ENCODE measurements around the gene MRGPRG.

The MRGPRG gene

DNA sequence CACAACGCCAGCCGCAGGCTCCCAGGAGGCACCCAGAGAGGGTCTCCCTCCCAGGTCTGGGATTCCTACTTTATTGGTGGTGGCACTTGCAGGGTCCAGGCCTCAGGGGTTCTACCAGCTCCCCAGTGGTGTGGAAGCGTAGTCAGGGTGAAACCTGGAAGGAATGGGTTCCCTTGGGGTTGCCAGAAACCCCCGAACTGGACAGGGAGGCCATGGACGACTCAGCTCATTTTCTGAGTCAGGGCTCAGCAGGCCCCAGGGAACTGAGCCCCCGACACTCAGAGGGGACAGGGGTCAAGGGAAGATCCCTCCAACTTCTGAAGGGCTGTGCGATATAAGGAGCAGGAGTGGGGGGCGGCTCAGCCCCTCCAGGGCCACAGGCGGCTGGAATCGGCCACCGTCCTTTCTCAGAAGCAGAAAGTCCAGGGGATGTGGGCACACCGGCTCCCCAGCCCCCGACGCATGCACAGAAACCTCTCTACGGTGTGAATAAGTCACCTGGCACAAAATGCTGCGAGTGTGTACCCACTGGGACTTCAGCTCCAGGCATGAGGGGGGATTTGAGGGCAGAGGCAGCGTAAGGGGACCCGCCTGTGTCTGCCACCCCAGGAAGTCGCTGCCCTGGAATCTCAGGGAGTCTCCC is 25.1 kb downstream of the MRGPRG start:
- no peak for DNase-seq

DNA sequence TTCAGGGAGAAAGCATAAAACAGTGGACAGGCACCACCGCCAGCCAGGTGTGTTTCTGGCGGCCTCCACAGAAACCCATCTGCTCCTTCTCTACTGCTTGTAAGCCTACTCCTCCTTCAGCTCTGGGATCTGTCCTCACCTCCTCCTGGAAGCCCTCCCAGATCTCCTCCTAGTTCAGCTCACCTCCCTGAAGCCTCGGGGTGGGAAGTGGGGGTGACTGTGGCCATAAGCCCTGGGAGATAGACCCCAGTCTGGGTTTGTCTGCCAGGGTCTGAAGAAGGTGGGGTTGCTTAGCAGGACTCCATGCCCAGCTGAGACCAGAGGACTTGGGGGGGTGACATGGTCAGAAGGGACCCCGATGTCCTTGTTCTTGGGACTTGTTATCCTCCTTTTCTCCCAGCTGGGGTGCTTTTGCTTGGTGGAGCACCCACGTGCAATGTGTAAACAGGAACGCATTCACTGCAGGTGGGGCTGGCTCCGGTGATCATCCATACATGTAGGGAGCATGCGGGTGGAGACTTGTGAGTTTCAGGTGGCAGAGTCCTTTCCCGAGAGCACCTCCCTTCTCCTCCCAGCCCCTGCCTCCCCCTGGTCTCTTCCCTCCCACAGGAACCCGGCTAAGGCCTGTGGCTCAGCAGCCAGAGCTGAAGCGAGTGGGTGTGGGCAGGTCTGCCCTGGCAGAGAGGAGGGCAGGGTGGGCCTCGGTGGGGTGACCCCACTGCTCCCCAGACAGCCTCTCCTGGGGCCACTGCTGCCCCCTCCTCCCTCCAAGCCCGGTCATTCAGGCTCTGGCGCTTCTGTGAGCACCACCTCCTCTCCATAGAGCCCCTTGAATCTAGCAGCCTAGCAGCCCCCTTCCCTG is 25.9 kb downstream of the MRGPRG start:
- DNase-seq = no peak

DNA sequence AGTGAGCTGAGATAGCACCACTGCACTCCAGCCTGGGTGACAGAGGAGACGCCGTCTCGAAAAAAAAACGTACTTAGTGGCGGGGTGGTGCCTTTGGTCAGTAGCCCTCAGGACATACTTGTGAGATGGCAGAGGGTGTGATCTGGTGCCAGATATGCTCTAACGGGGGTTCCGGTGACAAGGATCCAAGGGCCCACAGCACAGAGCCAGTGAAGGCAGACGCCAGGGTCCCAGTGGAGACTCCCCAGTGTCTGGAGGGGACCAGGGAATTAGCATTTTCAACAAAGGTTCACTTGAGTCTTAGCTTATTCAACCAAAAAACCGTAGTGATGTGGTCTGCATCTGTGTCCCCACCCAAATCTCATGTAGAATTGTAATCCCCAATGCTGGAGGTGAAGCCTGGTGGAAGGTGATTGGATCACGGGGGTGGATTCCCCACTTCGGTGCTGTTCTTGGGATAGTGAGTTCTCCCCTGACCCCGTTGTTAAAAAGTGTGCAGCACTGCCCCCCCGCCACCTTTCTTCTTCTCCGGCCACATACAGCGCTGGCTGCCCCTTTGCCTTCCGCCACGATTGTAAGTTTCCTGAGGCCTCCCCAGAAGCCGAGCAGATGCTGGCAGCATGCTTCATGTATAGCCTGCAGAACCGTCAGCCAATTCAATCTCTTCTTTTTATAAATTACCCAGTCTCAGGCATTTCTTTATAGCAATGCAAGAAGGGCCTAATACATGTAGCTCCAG is 26.9 kb downstream of the MRGPRG start:
- DNase-seq = no peak

DNA sequence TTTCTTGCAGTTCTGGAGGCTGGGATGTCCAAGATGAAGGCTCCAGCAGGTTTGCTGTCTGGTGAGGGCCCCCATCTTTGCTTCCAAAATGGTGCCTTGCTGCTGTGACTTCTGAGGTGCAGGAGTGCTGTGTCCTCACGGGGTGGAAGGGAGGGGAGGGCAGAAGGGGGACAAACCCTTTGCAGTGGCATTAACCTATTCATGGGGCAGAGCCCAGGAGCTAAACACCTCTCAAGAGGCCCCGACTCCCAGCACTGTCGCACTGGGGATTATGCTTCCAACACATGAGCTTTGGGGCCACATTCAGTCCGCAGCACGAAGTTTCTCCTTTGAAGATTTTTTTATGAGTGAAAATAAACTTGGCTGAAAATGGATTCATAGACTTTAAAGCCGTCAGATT is 28.0 kb downstream of the MRGPRG start:
- no peak for DNase-seq

DNA sequence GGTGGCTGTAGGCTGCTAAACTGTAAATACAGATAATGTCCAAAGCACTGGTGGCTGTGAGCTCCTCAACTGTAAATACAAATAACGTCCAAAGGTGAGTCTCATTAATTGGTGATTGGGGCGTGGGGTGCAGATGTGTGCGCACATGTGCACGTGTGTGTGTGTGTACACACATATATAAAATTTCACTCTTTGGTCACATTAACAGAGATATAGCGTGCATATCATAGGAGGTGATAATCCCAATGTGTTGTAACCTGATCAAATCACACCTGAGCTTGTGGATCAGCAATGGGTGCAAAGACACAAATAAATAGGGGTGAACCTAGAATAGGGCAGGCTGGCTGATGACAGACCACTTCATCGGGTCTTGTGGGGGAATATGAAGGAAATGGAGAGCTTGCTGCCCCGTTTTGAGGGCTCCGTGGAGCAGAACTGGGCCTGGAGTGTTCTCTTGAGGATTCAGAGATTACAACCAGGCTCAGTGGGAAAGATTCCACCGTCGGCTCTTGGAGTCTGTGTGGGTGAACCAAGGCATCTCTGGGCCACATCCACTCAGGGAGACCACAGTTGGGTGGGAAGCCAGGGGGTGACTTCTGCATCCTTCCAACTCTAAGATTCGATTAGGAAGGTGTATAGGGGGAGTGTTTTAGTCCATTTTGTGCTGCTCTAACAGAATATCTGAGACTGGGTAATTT is 28.6 kb downstream of the MRGPRG start:
- no peak for DNase-seq

DNA sequence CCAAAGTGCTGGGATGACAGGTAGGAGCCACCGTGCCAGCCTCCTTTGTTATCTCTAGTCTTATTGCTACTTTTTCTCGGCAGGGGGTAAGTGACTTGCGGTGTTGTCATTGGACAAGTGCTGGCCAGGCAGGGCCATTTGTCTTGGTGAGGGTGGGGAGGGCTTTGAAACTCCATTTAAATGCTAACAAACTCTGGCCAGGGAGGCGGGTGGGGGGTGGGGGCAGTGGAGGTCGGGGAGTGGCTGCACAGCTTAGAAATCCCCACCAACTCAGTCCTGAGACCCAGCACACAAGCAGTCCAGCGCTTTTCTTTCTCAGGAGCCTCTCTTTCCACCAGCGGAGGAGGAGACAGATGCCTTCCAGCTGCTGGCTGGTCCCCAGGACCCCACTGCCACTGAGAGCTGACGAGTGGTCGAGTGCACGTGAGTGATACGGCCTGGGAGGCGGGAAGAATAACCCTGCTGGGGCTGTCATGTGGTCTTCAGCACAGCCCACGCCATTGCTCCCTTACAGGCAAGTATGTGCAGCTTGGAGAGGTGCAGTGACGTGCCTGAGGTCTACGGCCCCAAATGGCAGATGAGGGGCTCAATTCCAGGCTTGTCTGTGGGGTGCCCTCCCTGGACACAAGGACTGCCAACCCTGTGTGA is 29.3 kb downstream of the MRGPRG start:
- no peak for DNase-seq

DNA sequence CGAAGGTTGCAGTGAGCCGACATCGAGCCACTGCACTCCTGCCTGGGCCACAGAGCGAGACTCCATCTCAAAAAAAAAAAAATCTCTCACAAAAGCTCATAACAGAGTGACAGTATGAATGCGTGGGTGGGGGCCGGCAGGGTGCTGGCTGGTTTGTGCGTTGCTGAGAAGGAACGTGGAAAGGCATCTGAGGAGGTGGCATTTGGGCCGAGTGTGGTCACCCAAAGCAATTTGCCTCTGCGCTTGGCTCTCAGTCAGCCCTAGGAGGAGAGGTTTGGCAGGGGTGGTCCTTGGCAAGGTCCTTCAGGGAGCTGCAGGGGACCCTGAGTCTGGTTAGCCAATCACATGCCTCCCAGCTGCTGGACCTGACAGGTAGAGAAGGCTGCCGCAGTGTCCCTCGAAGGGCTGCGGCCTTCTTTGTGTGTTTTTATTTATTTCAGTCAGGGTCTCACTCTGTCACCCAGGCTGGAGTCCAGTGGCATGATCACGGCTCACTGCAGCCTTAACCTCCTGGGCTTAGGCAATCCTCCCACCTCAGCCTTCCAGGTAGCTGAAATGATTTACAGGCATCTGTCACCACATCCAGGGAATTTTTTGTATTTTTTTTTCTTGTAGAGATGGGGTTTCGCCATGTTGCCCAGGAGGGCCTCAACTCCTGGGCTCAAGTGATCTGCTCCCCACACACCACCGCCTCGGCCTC is 30.0 kb downstream of the MRGPRG start:
- no peak for DNase-seq

DNA sequence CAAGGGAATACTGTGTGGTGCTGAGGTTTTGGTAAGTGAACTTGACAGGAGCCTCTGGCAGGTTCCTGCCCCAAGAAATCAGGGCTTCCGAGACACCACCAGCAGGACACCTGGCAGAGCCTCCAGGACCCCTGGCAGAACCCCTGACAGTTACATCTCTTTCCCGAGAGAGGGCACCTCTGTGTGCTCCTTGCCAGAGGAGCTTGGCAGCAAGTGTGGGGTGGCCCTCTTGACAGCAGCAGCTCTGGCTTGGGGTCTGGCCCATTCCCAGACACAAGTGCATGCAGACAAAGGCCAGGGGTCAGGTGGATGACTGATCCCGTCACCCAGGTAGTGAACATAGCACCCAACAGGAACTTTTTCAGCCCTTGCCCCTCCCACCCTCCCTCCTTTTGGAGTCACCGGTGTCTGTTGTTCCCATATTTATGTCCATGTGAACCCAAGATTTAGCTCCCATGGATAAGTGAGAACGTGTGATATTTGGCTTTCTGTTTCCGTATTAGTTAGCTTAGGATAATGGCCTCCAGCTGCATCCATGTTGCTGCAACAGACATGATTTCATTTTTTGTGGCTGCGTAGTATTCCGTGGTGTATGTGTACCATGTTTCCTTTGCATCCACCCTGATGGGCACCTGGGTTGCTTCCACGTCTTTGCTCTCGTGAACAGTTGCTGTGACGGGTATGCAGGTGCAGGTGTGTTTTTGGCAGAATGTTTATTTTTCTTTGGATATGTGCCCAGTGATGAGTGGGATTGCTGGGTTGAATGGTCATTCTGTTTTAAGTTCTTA is 32.3 kb downstream of the MRGPRG start:
- DNase-seq = no peak

DNA sequence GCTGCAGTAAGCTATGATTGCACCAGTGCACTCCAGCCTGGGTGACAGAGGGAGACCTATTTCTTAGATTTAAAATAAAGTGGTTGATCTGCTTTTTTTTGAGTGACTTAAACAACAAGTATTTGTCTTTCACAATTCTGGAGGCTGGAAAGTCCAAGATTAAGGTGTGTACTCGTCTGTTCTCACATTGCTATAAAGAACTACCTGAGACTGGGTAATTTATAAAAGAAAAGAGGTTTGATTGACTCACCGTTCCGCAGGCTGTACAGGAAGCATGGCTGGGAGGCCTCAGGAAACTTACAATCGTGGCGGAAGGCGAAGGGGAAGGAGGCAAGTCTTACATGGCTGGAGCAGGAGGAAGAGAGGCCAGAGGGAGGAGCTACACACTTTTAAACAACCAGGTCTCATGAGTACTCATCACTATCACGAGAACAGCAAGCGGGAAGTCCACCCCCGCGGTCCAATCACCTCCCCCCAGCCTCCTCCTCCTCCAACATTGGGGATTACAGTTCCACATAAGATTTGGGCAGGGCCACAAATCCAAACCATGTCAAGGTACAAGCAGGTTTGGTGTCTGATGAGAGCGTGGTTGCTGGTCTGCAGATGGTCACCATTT is 33.8 kb downstream of the MRGPRG start:
- no peak for DNase-seq

DNA sequence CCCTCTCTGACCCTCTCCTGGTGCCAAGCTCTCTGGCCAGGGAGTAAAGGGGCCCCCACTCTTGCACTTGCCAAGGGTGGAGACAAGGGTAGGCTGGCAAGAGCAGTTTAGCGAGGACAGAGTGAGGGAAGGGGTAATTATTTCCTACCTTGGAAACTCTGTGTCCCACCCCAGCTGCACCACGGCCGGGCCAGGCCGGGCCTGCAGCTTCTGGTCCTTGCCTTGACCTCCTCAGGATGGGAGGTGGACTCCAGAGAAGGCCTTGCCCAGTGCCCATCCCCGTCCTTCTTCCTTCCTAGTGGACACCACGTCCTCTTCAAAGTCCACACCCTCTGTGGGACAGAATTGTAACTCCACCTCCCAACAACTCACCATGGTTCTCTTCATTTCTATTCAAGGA is 35.1 kb downstream of the MRGPRG start:
- DNase-seq = no peak

DNA sequence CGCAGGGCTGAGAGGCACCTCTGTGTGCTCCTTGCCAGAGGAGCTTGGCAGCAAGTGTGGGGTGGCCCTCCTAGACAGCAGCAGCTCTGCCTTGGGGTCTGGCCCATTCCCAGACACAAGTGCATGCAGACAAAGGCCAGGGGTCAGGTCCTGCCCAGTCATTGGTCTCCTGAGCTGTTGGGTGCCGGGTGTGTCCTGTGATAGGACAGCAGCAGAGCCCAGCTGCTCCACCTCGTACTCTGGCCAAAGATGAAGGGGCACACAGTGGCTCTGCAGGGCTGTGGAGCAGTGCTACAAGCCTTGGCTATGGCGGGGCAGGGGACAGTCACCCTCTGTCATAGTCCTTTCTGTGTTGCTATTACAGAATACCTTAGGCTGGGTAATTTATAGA is 36.2 kb downstream of the MRGPRG start:
- DNase-seq = no peak

DNA sequence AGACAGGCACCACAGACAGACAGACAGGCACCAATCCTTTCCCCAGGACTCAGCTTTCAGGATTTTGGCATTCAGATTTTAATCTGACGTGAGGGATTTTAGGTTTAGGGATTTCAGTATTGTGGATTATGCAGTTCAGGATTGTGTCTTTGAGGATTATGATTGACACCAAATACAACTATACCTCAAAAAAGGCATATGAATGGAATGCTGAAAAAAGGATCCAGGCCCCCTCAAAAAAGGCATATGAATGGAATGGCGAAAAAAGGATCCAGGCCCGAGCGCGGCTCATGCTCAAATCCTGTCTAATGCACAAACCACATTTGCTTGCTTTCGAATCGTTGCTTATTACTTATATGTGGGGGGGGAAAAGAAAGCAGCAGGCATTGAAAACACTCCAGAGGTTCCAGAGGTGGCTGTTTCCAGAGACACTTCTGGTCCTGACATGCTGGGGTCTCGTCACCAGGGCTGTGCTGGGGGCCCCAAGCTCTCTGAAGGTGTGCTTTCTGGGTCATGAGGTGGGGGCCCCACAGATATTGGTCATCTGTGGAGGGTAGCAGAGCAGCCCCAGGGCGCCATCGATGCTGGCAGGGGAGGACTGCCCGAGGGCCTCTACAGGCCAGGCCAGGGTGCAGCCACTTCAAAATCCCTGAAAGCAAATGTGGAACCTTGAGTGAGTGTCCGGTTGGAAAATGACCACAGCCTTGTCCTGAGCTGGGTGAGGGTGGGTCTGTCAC is 36.7 kb downstream of the MRGPRG start:
- DNase-seq = no peak

DNA sequence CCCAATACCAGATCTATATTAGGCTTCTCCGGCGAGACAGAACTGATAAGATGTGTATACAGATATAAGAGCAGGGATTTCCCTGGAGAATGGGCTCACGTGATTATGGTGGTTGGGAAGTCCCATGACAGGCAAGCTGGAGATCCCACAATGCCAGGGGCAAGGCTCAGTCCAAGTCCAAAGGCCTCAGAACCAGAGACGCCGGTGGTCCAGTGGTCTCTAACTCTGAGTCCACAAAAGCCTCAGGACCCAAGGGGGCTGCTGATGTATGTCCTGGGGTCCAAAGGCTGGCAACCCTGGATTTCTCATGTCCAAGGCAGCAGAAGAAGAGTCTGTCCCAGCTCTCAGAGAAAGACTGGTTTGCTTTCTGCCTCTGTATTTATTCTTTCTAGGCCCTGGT is 37.7 kb downstream of the MRGPRG start:
- DNase-seq = no peak

DNA sequence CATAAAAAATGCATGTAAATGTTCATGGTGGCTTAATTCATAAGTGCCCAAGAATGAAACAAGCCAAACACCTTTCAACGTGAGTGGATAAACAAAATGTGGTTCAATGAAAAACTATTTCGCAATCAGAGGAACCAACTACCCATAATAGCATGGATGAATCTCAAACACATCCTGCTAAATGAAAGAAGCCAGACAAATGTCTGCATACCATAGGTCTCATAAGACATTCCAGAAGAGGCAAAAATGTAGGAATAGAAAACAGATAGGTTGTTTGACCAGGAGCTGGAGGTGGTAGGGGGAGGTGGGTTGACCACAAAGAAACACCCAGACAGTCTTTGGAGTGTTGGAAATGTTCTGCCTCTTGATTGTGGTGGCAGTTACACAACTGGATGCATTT is 40.3 kb downstream of the MRGPRG start:
- no peak for DNase-seq

DNA sequence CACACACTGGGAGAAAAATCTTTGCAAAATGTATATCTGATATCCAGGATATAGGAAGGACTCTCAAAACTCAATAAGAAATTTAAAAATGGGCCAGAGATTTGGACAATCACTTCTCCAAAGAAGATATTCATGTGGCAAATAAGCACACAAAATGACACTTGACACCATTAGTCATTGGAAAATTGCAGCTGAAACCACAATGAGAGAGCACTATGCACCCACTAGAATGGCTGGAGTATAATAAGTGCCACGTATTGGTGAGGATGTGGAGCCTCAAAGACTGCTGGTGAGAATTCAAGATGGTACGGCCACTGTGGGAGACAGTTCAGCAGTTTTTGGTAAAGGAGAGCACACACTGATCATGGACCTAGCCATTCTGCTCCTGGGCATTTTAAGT is 40.7 kb downstream of the MRGPRG start:
- no peak for DNase-seq

DNA sequence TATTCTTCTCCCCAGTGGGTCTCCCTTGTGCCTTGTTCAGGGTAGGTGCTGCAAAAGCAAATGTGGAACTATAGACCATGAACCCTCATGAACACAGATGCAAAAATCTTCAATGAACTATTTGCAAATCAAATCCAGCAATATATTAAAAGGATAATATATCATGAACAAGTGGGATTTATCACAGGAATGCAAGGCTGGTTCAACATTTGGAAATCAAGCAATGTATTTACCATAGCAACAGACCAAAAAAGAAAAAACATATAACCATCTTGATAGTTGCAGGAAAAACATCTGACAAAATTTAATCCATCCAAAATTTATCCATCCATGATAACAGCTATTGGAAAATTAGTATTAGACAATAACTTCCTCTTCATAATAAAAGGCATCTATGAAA is 42.1 kb downstream of the MRGPRG start:
- no peak for DNase-seq

DNA sequence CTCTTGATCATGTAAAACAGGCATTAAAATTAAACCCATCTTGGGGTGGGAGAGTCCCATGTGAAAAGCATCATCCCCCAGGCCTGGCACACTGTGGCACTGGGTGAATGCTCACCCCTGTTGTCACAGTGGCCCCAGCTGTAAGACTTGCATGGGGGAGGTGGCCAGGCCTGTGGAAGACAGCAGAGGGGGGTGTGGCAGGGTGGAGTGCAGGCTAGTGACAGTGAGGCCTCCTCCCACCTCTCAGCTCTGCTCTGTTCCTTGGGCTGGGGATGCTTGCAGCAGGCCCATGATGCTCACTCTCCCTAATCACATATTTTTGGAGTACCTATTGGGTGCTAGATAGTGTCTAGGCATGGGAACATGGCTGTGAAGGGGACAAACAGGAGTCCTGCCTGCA is 43.4 kb downstream of the MRGPRG start:
- no peak for DNase-seq

DNA sequence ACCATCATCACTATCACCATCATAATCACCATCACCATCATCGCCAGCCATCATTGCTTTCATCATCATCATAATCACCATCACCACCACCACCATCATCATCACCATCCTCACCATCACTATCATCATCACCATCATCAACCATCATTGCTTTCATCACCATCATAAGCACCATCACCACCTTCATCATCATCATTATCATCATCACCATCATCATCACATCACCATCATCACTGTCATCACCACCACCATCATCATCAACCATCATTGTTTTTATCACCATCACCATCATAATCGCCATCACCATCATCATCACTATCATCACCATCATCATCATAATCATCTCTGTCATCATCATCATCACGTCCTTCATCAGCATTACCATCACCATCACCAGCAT is 44.2 kb downstream of the MRGPRG start:
- DNase-seq = no peak

DNA sequence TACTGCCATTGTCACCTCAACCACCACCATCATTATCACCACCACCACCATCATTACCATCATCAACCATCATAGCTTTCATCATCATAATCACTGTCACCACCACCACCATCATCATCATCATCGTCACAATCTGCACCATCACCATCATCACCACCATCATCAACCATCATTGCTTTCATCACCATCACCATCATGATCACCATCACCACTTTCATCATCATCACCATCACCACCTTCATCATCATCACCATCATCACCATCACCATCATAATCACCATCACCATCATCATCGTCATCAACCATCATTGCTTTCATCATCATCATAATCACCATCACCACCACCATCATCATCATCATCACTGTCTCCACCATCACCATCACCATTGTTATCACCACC is 44.8 kb downstream of the MRGPRG start:
- DNase-seq = no peak

DNA sequence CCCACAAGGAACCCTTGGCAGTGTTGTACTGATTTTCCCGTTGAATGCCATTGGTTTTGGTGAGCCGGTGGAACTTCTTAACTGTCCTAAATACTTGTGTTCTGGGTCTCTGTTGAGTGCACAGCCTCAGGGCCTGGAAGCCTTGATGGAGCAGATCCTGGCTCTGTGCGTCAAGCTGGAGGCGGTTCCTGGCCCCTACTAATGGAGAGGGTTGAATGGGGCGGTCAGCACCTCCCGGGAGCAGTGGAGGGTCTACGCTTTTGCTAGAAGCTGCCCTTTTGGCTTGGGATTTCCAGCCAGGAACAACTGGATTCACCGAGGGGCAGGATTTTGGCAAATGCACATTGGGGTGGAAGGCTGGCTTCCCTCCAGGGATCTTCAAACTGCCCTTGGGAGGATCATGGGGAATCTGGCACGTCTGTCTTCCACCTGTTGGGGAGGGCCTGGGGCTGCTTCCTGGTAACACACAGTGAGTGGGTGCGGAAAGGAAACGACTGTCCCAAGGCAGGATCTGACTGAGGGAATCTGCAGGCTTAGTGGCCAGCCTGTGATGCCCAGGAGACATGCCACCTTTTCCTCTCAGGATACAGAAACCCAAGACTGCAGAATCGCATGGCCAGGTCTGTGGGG is 46.6 kb downstream of the MRGPRG start:
- no peak for DNase-seq
